ENCODE results near the gene HS3ST4. TPM values are rescaled to one million over a fixed set of nuclear protein-coding genes. Genes with fewer than 3 reads are reported as not detected.

Gene HS3ST4
- total RNA-seq, 1 donor from 2014 or later, result not detected

GRCh38 chr16:25729188-25729915 is 37.6 kb downstream of the HS3ST4 start:
- no peaks in the 10 kb centered on the region for H3K4me1 Mint-ChIP-seq
- intact Hi-C loops (cut with micrococcal nuclease), result no loop called here
- DNase-seq (no peak), ATAC-seq (ENCODE audit: low read depth) (no peak)
- peaks cover 3% of the 10 kb centered on the region for H3K27me3 Mint-ChIP-seq
- ChIA-PET POLR2A (no interaction called here), CTCF (no interaction called here)
- no peak overlapping the region for H3K27ac Mint-ChIP-seq
- no peaks in the 10 kb centered on the region for H3K9me3 Mint-ChIP-seq
- no peak for TF ChIP-seq CTCF (IDR thresholded peaks at IDR 0.05)
- no peak overlapping the region for H3K4me3 Mint-ChIP-seq
- H3K36me3 Mint-ChIP-seq (ENCODE audit: low read depth), result no peaks in the 10 kb centered on the region

- intact Hi-C loops (cut with micrococcal nuclease), result no loop called here
- ChIA-PET POLR2A (no interaction called here), CTCF (no interaction called here)
- no peaks in the 10 kb centered on the region for H3K9me3 Mint-ChIP-seq
- no peaks in the 10 kb centered on the region for H3K36me3 Mint-ChIP-seq (ENCODE audit: low read depth)
- TF ChIP-seq CTCF (IDR thresholded peaks at IDR 0.05), result no peak
- no peak for DNase-seq
- H3K4me1 Mint-ChIP-seq, result no peaks in the 10 kb centered on the region
- no peak overlapping the region for H3K27ac Mint-ChIP-seq
- ATAC-seq (ENCODE audit: low read depth), result no peak
- H3K4me3 Mint-ChIP-seq, result no peak overlapping the region
- H3K27me3 Mint-ChIP-seq, result peaks cover 3% of the 10 kb centered on the region
Measured at GRCh38 chr16:25730396-25730795, 38.6 kb downstream of the HS3ST4 start.

GRCh38 chr16:25734430-25735385 is 42.9 kb downstream of the HS3ST4 start:
- no peaks in the 10 kb centered on the region for H3K4me1 Mint-ChIP-seq
- no peak for TF ChIP-seq CTCF (IDR thresholded peaks at IDR 0.05)
- H3K9me3 Mint-ChIP-seq, result no peaks in the 10 kb centered on the region
- DNase-seq, result no peak
- no peak for ATAC-seq (ENCODE audit: low read depth)
- ChIA-PET CTCF (no interaction called here), POLR2A (no interaction called here)
- intact Hi-C loops (cut with micrococcal nuclease), result no loop called here
- peaks cover 3% of the 10 kb centered on the region for H3K27me3 Mint-ChIP-seq
- H3K36me3 Mint-ChIP-seq (ENCODE audit: low read depth), result no peaks in the 10 kb centered on the region
- H3K4me3 Mint-ChIP-seq, result no peak overlapping the region
- no peak overlapping the region for H3K27ac Mint-ChIP-seq

- no peak for ATAC-seq (ENCODE audit: low read depth)
Measured at GRCh38 chr16:25735645-25736044, 43.9 kb downstream of the HS3ST4 start.

More at GRCh38 chr16:25735645-25736044, 43.9 kb downstream of the HS3ST4 start:
- DNase-seq, result no peak
- H3K27ac Mint-ChIP-seq, result no peak overlapping the region
- H3K4me1 Mint-ChIP-seq, result no peaks in the 10 kb centered on the region
- H3K4me3 Mint-ChIP-seq, result no peak overlapping the region
- no peaks in the 10 kb centered on the region for H3K9me3 Mint-ChIP-seq
- TF ChIP-seq CTCF (IDR thresholded peaks at IDR 0.05), result no peak
- CTCF ChIA-PET, result no interaction called here
- POLR2A ChIA-PET, result no interaction called here
- peaks cover 3% of the 10 kb centered on the region for H3K27me3 Mint-ChIP-seq
- intact Hi-C loops (cut with micrococcal nuclease), result no loop called here
- no peaks in the 10 kb centered on the region for H3K36me3 Mint-ChIP-seq (ENCODE audit: low read depth)
